Measurements from ENCODE around the gene HUS1. TPM values are rescaled to one million over a fixed set of nuclear protein-coding genes. Genes with fewer than 3 reads are reported as not detected.
A peak's percentile ranks its signal among the peaks of the same experiment; 100 is the strongest.
"Not testable (repeated sequence)": the region's sequence is repeated elsewhere in the genome, so short reads cannot be mapped to it uniquely, and the experiment has no call there.

The HUS1 gene
- total RNA-seq, 1 donor from 2014 or later, result 28.4 TPM

GRCh38 chr7:47948141-47948790 is 31.1 kb downstream of the HUS1 start, which contains the start of gene PKD1L1:
Gene PKD1L1, minus strand, starts transcription at chr7:47948466. Its CDS starts 26 bp downstream, at chr7:47948440.
- ATAC-seq, result peak; percentile 23
- intact Hi-C loops (cut with micrococcal nuclease), result loop anchor here (10.0 kb wide), 1 partner anchor 157 kb away; no protein-coding TSS in a partner anchor
- DNase-seq, result no peak

GRCh38 chr7:47947355-47947749 is 32.1 kb downstream of the HUS1 start:
- intact Hi-C loops (cut with micrococcal nuclease), result loop anchor here (10.0 kb wide), 1 partner anchor 157 kb away; no protein-coding TSS in a partner anchor
- ATAC-seq (no peak), DNase-seq (no peak)

GRCh38 chr7:47946581-47947354 is 32.6 kb downstream of the HUS1 start:
- DNase-seq (no peak), ATAC-seq (no peak)
- intact Hi-C loops (cut with micrococcal nuclease), result loop anchor here (10.0 kb wide), 1 partner anchor 158 kb away; no protein-coding TSS in a partner anchor

- ATAC-seq (no peak), DNase-seq (peak; percentile 87)
- intact Hi-C loops (cut with micrococcal nuclease), result loop anchor here (10.0 kb wide), 1 partner anchor 159 kb away; no protein-coding TSS in a partner anchor
Observed at GRCh38 chr7:47945261-47946015, 34.0 kb downstream of the HUS1 start.

- DNase-seq (no peak), ATAC-seq (no peak)
- intact Hi-C loops (cut with micrococcal nuclease), result loop anchor here (10.0 kb wide), 1 partner anchor 160 kb away; no protein-coding TSS in a partner anchor
Observed at GRCh38 chr7:47944536-47945260, 34.7 kb downstream of the HUS1 start.

- DNase-seq (no peak), ATAC-seq (no peak)
- intact Hi-C loops (cut with micrococcal nuclease), result loop anchor here (10.0 kb wide), 1 partner anchor 161 kb away; no protein-coding TSS in a partner anchor
Observed at GRCh38 chr7:47943676-47944474, 35.5 kb downstream of the HUS1 start.

- DNase-seq, ATAC-seq: not testable (repeated sequence)
- intact Hi-C loops (cut with micrococcal nuclease), result loop anchor here (10.0 kb wide), 1 partner anchor 162 kb away; no protein-coding TSS in a partner anchor
Observed at GRCh38 chr7:47942651-47943050, 36.8 kb downstream of the HUS1 start.

GRCh38 chr7:47942132-47942531 is 37.3 kb downstream of the HUS1 start:
- intact Hi-C loops (cut with micrococcal nuclease), result loop anchor here (10.0 kb wide), 1 partner anchor 163 kb away; no protein-coding TSS in a partner anchor
- no peak for ATAC-seq
- no peak for DNase-seq

GRCh38 chr7:47941136-47941844 is 38.1 kb downstream of the HUS1 start:
- DNase-seq, result no peak
- peak; percentile 74 for ATAC-seq
- intact Hi-C loops (cut with micrococcal nuclease), result loop anchor here (10.0 kb wide), 1 partner anchor 164 kb away; no protein-coding TSS in a partner anchor

GRCh38 chr7:47940088-47941013 is 39.1 kb downstream of the HUS1 start:
- ATAC-seq (peak; percentile 78), DNase-seq (peak; percentile 66)
- intact Hi-C loops (cut with micrococcal nuclease), result loop anchor here (10.0 kb wide), 1 partner anchor 164 kb away; no protein-coding TSS in a partner anchor

GRCh38 chr7:47939425-47940036 is 39.9 kb downstream of the HUS1 start:
- intact Hi-C loops (cut with micrococcal nuclease), result loop anchor here (10.0 kb wide), 1 partner anchor 165 kb away; no protein-coding TSS in a partner anchor
- no peak for ATAC-seq

GRCh38 chr7:47938574-47939165 is 40.7 kb downstream of the HUS1 start:
- intact Hi-C loops (cut with micrococcal nuclease), result no loop called here
- ATAC-seq (no peak), DNase-seq (no peak)

More at GRCh38 chr7:47939425-47940036, 39.9 kb downstream of the HUS1 start:
- no peak for DNase-seq

GRCh38 chr7:47937711-47938573 is 41.5 kb downstream of the HUS1 start:
- DNase-seq (peak; percentile 27), ATAC-seq (no peak)
- intact Hi-C loops (cut with micrococcal nuclease), result no loop called here

- ATAC-seq (no peak), DNase-seq (no peak)
- intact Hi-C loops (cut with micrococcal nuclease), result no loop called here
Observed at GRCh38 chr7:47937065-47937687, 42.2 kb downstream of the HUS1 start.
